NCI-H2107 treated with DMSO at 0.1 percent for 48 hours (cell line): ENCODE measurements around the gene DCC.
A peak's percentile ranks its signal among the peaks of the same experiment; 100 is the strongest.

ENCODE experiments used
- DNase-seq: peaks from one replicate; lab custom pipeline; 2025; ENCODE audit not compliant: unreplicated experiment; lab: John Stamatoyannopoulos, UW

DCC gene

GRCh38 chr18:52582061-52582460 lies 242.1 kb downstream of the DCC start:
- DNase-seq: no peak

- no peak for DNase-seq
These were observed 242.5 kb downstream of the DCC start for GRCh38 chr18:52582516-52582915.

- no peak for DNase-seq
These were observed 248.9 kb downstream of the DCC start for GRCh38 chr18:52588931-52589330.

- DNase-seq: peak; percentile 29
These were observed 256.9 kb downstream of the DCC start for GRCh38 chr18:52596748-52597435.

GRCh38 chr18:52598921-52599320 lies 258.9 kb downstream of the DCC start:
- DNase-seq: no peak

GRCh38 chr18:52602820-52603219 lies 262.8 kb downstream of the DCC start:
- DNase-seq: no peak

GRCh38 chr18:52605345-52605744 lies 265.3 kb downstream of the DCC start:
- no peak for DNase-seq

GRCh38 chr18:52607985-52608384 lies 268.0 kb downstream of the DCC start:
- DNase-seq: no peak

- DNase-seq: no peak
These were observed 270.6 kb downstream of the DCC start for GRCh38 chr18:52610451-52611115.

- no peak for DNase-seq
These were observed 272.4 kb downstream of the DCC start for GRCh38 chr18:52612406-52612805.

- no peak for DNase-seq
These were observed 275.3 kb downstream of the DCC start for GRCh38 chr18:52615321-52615720.

GRCh38 chr18:52615943-52616342 lies 275.9 kb downstream of the DCC start:
- no peak for DNase-seq

- no peak for DNase-seq
These were observed 277.9 kb downstream of the DCC start for GRCh38 chr18:52617931-52618330.

GRCh38 chr18:52620926-52621439 lies 281.0 kb downstream of the DCC start:
- no peak for DNase-seq

- no peak for DNase-seq
These were observed 284.7 kb downstream of the DCC start for GRCh38 chr18:52624702-52625101.

- DNase-seq: no peak
These were observed 296.5 kb downstream of the DCC start for GRCh38 chr18:52636536-52636935.

GRCh38 chr18:52648201-52648600 lies 308.2 kb downstream of the DCC start:
- no peak for DNase-seq

GRCh38 chr18:52652391-52652790 lies 312.4 kb downstream of the DCC start:
- DNase-seq: no peak

GRCh38 chr18:52657043-52657805 lies 317.2 kb downstream of the DCC start:
- DNase-seq: no peak

GRCh38 chr18:52667463-52668065 lies 327.6 kb downstream of the DCC start:
- DNase-seq: no peak

GRCh38 chr18:52670896-52671295 lies 330.9 kb downstream of the DCC start:
- no peak for DNase-seq
